ENCODE data around the gene NCLN. TPM values are rescaled to one million over a fixed set of nuclear protein-coding genes. Genes with fewer than 3 reads are reported as not detected.
"Not testable (repeated sequence)": the region's sequence is repeated elsewhere in the genome, so short reads cannot be mapped to it uniquely, and the experiment has no call there.

NCLN gene
- total RNA-seq, 1 donor from 2014 or later = 114 TPM

DNA sequence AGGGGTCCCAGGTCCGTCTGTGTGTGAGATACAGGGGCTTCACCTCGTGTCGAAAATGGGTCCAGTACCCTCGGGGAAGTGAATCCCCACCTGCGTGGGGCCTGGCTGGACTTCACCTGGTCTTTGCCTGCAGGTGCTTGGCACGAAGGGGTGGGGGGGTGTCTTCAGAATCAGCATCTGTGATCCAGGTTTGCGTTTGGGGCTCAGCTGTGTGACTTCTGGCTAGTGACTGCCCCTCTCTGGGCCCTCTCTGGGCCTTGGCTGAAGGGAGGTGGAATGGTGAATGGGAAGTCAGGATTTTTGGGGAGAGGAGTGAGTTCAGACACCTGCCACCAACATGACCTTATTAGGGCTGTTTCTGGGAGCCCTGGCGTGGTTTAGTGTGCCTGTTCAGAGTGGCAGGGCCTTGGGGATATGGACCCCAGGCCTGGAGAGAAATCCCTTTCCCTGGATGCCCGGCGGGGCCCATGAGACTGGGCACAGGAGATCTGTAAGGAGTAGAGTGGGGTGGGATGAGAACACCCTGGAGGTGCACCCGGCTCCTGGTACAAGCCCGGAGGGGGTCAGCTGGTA, 41.4 kb downstream of the NCLN start:
- Mint-ChIP-seq H3K27me3 (peaks cover 32% of the 10 kb centered on the region), H3K9me3 (peaks cover 3% of the 10 kb centered on the region), H3K36me3 (ENCODE audit: low read depth) (no peaks in the 10 kb centered on the region), H3K4me1 (no peaks in the 10 kb centered on the region), H3K4me3 (no peak overlapping the region), H3K27ac (no peak overlapping the region)
- intact Hi-C loops (cut with micrococcal nuclease) = no loop called here
- no peak for DNase-seq

DNA sequence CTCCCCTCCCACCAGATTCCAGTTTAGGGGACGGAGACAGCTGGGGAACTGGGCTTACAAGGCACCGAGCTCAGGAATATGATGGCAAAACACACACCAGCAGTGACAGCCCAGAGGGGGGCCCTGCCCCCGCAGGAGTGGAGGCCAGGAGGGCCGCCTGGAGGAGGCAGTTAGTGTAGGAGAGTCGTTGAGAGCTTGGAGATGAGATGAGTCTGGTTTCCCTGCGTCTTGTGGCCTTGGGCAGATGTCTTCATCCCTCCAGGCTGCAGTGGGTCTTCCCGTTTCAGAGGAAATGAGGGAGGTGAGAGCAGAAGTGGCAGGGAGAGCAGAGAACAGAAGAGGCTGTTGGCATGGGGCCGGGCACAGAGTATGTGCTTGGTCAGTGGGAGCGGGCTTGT, 43.6 kb downstream of the NCLN start:
- intact Hi-C loops (cut with micrococcal nuclease) = no loop called here
- H3K36me3 Mint-ChIP-seq (ENCODE audit: low read depth) = no peaks in the 10 kb centered on the region
- H3K9me3 Mint-ChIP-seq = peaks cover 3% of the 10 kb centered on the region
- no peak overlapping the region for H3K4me3 Mint-ChIP-seq
- DNase-seq = no peak
- H3K27me3 Mint-ChIP-seq = peaks cover 28% of the 10 kb centered on the region
- no peak overlapping the region for H3K27ac Mint-ChIP-seq
- H3K4me1 Mint-ChIP-seq = no peaks in the 10 kb centered on the region

DNA sequence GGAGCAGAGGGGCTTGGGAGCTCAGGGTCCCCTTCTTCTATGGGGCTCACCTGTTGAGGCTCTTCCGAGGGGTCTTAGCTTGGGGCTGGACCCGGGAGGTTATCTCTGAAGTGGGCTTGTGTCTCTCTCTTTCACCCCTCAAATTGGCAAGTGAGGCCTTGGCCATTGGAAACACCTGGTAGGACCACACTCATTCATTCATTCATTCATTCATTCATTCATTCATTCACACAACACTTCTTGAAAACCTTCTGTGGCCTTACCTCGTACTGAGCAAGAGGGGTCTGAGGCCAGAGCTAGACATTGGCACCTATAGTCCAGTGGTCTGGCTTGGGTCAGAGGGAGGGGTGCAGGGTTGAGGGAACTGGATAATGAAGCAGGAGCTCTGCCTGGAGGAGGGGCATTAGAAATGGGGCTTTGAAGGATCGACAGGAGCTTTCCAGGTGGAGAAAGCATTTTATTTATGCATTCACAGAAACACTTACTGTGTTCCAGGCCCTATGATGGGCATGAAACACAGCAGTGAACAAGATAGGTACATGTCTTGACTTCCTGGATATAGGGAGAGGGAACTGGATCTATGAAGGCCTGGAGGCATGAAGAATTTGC, 44.3 kb downstream of the NCLN start:
- Mint-ChIP-seq H3K27ac (no peak overlapping the region), H3K27me3 (peaks cover 28% of the 10 kb centered on the region), H3K36me3 (ENCODE audit: low read depth) (no peaks in the 10 kb centered on the region), H3K4me3 (no peak overlapping the region), H3K9me3 (peaks cover 3% of the 10 kb centered on the region), H3K4me1 (no peaks in the 10 kb centered on the region)
- no peak for DNase-seq
- intact Hi-C loops (cut with micrococcal nuclease) = no loop called here

DNA sequence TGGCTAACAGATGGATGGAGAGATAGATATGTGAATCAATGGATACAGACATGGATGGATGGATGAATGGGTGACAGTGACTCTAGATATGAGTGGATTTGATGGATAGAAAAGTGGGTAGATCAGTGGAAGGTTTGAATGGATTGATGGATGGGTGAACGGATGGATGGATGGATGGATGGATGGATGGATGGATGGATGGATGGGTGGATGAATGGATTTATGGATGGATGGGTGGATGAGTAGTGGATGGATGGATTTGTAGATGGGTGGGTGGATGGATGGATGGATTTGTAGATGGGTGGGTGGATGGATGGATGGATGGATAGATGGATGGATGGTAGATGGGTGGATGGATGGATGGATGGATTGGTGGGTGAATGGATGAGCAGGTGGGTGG, 45.6 kb downstream of the NCLN start:
- no peak overlapping the region for H3K4me3 Mint-ChIP-seq
- DNase-seq = no peak
- intact Hi-C loops (cut with micrococcal nuclease) = no loop called here

DNA sequence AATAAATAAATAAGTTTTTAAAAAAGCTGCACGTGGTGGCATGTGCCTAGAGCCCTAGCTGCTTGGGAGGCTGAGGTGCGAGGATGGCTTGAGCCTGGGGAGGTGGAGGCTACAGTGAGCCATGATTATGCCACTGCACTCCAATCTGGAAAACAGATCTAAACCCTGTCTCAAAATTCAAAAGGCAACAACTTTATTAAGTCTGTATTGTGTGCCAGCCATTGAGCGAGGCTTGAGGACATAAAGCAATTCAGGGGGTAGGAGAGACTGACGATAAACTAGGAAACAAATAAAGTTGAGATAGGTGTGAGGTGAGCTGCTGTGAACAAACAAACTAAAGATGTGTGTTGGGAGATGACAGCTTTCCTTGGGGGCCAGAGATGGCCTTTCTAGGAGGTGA, 47.4 kb downstream of the NCLN start:
- Mint-ChIP-seq H3K27me3 (peaks cover 9% of the 10 kb centered on the region), H3K9me3 (peaks cover 3% of the 10 kb centered on the region), H3K4me1 (no peaks in the 10 kb centered on the region), H3K4me3 (no peak overlapping the region), H3K27ac (no peak overlapping the region), H3K36me3 (ENCODE audit: low read depth) (no peaks in the 10 kb centered on the region)
- intact Hi-C loops (cut with micrococcal nuclease) = no loop called here
- DNase-seq = no peak

More for the DNA sequence above, 45.6 kb downstream of the NCLN start:
- no peaks in the 10 kb centered on the region for H3K4me1 Mint-ChIP-seq
- no peaks in the 10 kb centered on the region for H3K36me3 Mint-ChIP-seq (ENCODE audit: low read depth)
- peaks cover 3% of the 10 kb centered on the region for H3K9me3 Mint-ChIP-seq
- peaks cover 24% of the 10 kb centered on the region for H3K27me3 Mint-ChIP-seq
- H3K27ac Mint-ChIP-seq = no peak overlapping the region

DNA sequence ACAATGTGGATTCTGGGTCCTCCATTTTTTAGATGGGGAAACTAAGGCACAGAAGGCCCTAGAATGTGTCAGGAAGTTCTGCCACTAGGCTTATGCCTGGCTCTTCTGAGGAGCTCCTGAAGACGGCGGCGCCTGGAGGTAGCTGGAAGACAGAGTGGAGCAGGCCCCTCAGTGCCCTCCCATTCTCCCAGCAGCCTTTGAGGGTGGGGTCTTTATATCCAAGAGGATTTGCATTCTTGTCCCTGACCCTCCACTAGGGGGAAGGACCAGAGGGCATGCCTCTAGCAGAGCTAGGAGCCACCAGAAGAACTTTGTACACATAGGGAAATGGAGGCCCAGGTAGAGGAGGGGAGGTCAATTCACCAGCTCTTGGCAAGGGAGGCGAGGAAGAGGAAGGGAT, 48.1 kb downstream of the NCLN start:
- intact Hi-C loops (cut with micrococcal nuclease) = no loop called here
- Mint-ChIP-seq H3K4me3 (no peak overlapping the region), H3K4me1 (no peaks in the 10 kb centered on the region), H3K27me3 (peaks cover 8% of the 10 kb centered on the region), H3K27ac (no peak overlapping the region), H3K9me3 (peaks cover 3% of the 10 kb centered on the region), H3K36me3 (ENCODE audit: low read depth) (no peaks in the 10 kb centered on the region)
- DNase-seq = no peak

DNA sequence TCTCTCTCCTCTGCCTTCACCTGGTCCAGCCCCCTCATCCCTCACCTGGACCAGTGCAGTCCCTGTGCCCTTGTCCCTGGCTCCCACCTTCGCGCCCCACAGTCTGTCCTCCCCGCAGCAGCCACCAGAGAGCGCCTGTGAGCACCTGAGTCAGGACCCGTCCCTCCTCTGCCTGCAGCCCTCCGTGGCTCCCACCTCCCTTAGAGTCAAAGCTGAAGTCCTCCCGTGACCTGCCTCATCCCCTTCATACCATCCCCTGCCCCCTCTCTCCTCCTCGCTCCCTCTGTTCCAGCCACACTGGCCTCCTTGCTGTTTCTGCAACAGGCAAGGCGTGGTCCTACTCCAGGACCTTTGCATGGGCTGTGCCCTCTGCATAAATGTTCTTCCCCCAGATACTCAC, 49.1 kb downstream of the NCLN start:
- Mint-ChIP-seq H3K4me3 (no peak overlapping the region), H3K27ac (no peak overlapping the region), H3K36me3 (ENCODE audit: low read depth) (no peaks in the 10 kb centered on the region), H3K4me1 (no peaks in the 10 kb centered on the region), H3K27me3 (no peaks in the 10 kb centered on the region), H3K9me3 (peaks cover 3% of the 10 kb centered on the region)
- intact Hi-C loops (cut with micrococcal nuclease) = no loop called here
- DNase-seq = peak; percentile 69

DNA sequence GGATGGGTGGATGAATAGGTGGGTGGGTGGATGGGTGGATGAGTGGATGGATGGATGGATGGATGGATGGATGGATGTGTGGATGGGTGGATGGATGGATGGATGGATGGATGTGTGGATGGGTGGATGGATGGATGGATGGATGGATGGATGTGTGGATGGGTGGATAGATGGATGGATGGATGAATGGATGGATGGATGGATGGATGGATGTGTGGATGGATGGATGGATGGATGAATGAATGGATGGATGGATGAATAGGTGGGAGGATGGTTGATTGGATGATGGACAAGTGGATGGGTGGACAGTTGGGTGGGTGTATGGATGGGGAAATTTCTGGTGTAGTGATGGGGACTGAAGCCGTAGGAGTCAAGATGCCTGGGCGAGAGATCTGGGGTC, 49.9 kb downstream of the NCLN start:
- H3K4me3 Mint-ChIP-seq; H3K36me3 Mint-ChIP-seq (ENCODE audit: low read depth); H3K4me1 Mint-ChIP-seq; H3K27ac Mint-ChIP-seq; DNase-seq; H3K9me3 Mint-ChIP-seq; H3K27me3 Mint-ChIP-seq; intact Hi-C loops (cut with micrococcal nuclease): not testable (repeated sequence)

DNA sequence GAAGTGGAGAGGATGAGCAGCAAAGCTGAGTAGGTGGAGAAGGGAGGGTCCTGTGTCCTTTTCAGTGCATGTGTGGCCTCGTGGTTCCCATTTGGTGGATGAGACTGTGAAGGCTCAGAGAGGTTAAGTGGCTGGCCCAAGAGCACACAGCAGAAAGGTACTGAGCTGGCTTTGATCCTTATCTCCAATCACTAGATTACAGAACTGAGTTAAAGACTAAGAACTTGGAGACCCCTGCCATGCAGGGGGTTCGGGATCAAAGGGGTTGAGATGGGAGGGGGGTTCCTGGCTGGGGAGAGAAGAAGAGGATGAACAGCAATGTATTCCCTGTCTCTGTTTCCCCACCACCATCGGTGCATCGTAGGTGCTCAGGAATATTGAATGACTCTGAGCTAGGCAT, 50.5 kb downstream of the NCLN start:
- no peaks in the 10 kb centered on the region for H3K36me3 Mint-ChIP-seq (ENCODE audit: low read depth)
- H3K27ac Mint-ChIP-seq = no peak overlapping the region

DNA sequence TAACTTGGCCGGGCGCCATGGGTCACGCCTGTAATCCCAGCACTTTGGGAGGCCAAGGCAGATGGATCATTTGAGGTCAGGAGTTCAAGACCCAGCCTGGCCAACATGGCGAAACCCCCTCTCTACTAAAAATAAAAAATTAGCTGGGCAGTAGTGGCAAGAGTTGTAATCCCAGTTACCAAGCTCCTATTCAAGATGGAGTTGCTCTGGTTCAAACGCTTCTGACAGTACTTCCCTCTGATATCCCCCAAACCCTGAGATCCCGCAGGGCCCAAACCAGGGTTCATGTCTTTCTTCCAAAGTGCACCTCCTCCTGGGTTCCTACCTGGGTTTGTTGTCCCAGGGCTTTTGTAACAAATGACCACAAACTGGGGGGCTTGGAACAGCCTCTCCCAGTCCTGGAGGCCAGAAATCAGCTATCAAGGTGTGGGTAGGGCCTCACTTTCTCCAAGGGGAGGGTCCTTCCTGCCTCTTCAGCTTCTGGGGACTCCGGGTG, 52.4 kb downstream of the NCLN start:
- no peak for DNase-seq
- Mint-ChIP-seq H3K4me1 (no peaks in the 10 kb centered on the region), H3K9me3 (no peaks in the 10 kb centered on the region), H3K36me3 (ENCODE audit: low read depth) (no peaks in the 10 kb centered on the region), H3K27me3 (no peaks in the 10 kb centered on the region), H3K4me3 (no peak overlapping the region), H3K27ac (no peak overlapping the region)
- intact Hi-C loops (cut with micrococcal nuclease) = no loop called here

More for the DNA sequence above, 50.5 kb downstream of the NCLN start:
- no peak for DNase-seq
- Mint-ChIP-seq H3K27me3 (no peaks in the 10 kb centered on the region), H3K9me3 (peaks cover 3% of the 10 kb centered on the region), H3K4me3 (no peak overlapping the region), H3K4me1 (no peaks in the 10 kb centered on the region)
- intact Hi-C loops (cut with micrococcal nuclease) = no loop called here

DNA sequence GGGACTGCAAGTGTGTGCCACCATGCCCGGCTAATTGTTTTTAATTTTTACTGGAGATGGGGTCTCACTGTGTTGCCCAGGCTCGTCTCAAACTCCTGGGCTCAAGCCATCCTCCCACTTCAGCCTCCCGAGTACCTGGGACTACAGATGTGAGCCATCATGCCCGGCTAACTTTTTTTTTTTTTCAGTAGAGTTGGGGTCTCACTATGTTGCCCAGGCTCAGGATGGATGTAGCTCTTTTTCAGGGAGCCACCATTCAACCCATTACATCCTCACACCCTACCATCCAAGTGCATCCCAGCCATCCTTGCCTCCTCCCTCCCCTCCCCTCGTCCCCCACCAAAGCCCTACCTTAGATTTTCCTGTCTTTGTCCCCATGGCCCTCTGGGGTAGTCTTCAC, 53.6 kb downstream of the NCLN start:
- intact Hi-C loops (cut with micrococcal nuclease) = no loop called here
- Mint-ChIP-seq H3K27ac (no peak overlapping the region), H3K4me1 (no peaks in the 10 kb centered on the region), H3K27me3 (no peaks in the 10 kb centered on the region), H3K9me3 (no peaks in the 10 kb centered on the region), H3K4me3 (no peak overlapping the region), H3K36me3 (ENCODE audit: low read depth) (no peaks in the 10 kb centered on the region)
- DNase-seq = no peak

DNA sequence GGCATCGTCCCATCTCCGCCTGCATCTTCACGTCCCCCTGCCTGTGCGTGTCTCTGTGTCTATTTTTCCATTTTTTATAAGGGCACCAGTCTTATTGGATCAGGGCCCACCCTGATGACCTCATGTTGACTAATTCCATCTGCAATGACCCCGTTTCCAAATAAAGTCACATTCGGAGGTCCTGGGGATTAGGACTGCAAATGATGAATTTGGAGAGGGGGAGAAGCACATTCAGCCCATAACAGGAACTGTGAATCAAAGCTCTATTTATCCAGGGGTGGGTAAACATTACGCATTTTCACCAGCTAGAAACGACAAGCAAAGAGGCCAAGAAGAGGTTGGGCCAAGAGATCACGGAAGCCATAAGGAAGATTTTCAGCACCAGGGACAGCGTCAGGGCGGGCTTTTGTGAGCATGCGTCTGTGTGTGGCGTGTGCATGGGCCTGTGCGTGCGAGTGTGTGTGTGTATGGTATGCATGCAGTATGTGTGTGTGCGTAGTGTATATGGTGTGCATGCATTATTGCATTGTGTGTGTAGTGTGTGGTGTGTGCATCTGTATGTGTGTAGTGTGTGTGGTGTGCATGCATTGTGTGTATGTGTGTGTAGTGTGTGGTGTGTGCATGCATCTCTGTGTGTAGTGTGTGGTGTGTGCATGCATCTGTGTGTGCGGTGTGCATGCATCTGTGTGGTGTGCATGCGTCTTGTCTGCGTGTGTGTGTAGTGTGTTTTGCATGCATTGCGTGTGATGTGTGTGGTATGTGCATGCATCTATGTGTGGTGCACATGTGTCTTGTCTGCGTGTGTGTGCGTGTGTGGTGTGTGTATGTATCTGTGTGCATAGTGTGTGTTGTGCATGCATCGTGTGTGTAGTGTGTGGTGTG, 58.3 kb downstream of the NCLN start:
- Mint-ChIP-seq H3K4me3 (no peak overlapping the region), H3K4me1 (no peaks in the 10 kb centered on the region), H3K27ac (no peak overlapping the region), H3K9me3 (no peaks in the 10 kb centered on the region), H3K36me3 (ENCODE audit: low read depth) (no peaks in the 10 kb centered on the region), H3K27me3 (no peaks in the 10 kb centered on the region)
- intact Hi-C loops (cut with micrococcal nuclease) = no loop called here
- DNase-seq = peak; percentile 90

DNA sequence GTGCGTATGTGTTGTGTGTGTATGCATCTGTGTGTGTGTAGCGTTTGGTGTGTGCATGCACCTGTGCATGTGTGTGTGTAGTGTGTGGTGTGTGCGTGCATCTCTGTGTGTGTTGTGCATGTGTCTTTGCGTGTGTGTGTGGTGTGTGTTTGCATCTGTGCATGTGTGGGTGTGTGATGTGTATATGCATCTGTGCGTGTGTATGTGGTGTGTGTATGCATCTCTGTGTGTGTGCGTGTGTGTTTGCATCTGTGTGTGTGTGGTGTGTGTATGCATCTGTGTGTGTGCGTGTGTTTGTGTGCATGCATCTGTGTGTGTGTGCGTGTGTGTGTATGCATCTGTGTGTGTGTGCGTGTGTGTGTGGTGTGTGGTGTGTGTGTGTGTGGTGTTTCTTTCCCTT, 59.3 kb downstream of the NCLN start:
- no peaks in the 10 kb centered on the region for H3K27me3 Mint-ChIP-seq
- DNase-seq = no peak
- H3K36me3 Mint-ChIP-seq (ENCODE audit: low read depth) = no peaks in the 10 kb centered on the region
- H3K4me1 Mint-ChIP-seq = no peaks in the 10 kb centered on the region
- H3K4me3 Mint-ChIP-seq = no peak overlapping the region
- no peaks in the 10 kb centered on the region for H3K9me3 Mint-ChIP-seq
- H3K27ac Mint-ChIP-seq = no peak overlapping the region
- intact Hi-C loops (cut with micrococcal nuclease) = no loop called here

DNA sequence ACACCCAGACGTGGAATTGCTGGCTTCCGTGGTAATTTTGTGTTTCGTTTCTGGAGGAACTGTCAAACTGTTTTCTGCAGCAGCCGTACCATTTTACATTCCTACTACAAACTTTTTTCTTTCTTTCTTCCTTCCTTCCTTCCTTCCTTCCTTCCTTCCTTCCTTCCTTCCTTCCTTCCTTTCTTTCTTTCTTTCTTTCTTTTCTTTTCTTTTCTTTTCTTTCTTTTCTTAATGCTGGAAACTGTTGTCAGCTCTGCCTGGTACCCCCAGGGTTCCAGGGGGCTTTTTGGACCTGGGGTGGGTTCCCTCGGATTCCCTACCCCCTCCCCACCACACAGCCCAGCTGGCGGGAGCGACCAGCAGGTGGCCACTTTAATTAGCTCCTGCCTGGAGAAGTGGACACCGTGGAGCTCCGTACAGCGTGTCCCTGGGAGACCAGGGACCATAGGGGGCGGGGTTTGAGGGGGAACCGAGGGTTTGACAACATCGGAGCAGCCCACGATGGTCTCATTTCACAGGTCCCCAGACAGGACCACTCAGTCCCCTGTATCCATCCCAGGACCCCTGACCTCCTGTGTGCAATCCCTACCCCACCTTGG, 63.1 kb downstream of the NCLN start:
- no peaks in the 10 kb centered on the region for H3K4me1 Mint-ChIP-seq
- H3K4me3 Mint-ChIP-seq = no peak overlapping the region
- H3K9me3 Mint-ChIP-seq = peaks cover 4% of the 10 kb centered on the region
- intact Hi-C loops (cut with micrococcal nuclease) = no loop called here
- no peak for DNase-seq
- H3K36me3 Mint-ChIP-seq (ENCODE audit: low read depth) = no peaks in the 10 kb centered on the region
- no peaks in the 10 kb centered on the region for H3K27me3 Mint-ChIP-seq
- H3K27ac Mint-ChIP-seq = no peak overlapping the region

All from activated CD4-positive, alpha-beta T cell treated with anti-CD3 and anti-CD28 coated beads, Interleukin-2, amount 10 ng/mL, durations not matched to agents 24 days and 14 days (primary cell).